Pancreas (tissue), 10 donors: ENCODE results near the gene SMIM8. TPM values are rescaled to one million over a fixed set of nuclear protein-coding genes. Genes with fewer than 3 reads are reported as not detected.

Source experiments
- ATAC-seq, 4 donors: fragments of 200-7000 bp; cut with Tn5 transposase; one replicate each; pipeline versions ENCODE4 v1.8.0 to v1.9.1; 2020; ENCODE audit warnings: mild to moderate bottlenecking in 4 of 4, moderate library complexity in 4 of 4
- DNase-seq, 6 donors: peaks; one replicate each; pipeline ENCODE4 v3.0.0-alpha.2; 2020
- FAIRE-seq: peaks from 2 replicates; lab custom pipeline; 2012; peaks lifted over from hg19 to GRCh38; lab: Jason Lieb, UNC
- H3K27ac ChIP-seq, 4 donors: fragments of 200-600 bp; sonication (generic); 1 replicate in 3 of 4; 2 replicates in 1 of 4; pipeline versions ENCODE4 v1.5.0 to v1.8.0; 2020
- H3K27me3 ChIP-seq, 4 donors: fragments of 200-600 bp; one replicate each; pipeline ENCODE4 v1.8.0; 2021
- H3K36me3 ChIP-seq, 3 donors: fragments of 200-600 bp; sonication (generic) in 1 of 3; one replicate each; pipeline versions ENCODE4 v1.5.0 to v1.8.0; 2020 to 2021
- H3K4me1 ChIP-seq, 3 donors: fragments of 200-600 bp; one replicate each; pipeline ENCODE4 v1.8.0; 2021
- H3K4me3 ChIP-seq, 4 donors: fragments of 200-600 bp; sonication (generic) in 2 of 4; one replicate each; pipeline versions ENCODE4 v1.5.0 to v1.8.0; 2020 to 2021
- H3K9me3 ChIP-seq, 4 donors: fragments of 200-600 bp; one replicate each; pipeline ENCODE4 v1.8.0; 2021
- CTCF ChIP-seq, 4 donors: fragments of 200-600 bp; sonication (generic) in 3 of 4; IDR thresholded peaks; one replicate each; pipeline versions ENCODE4 v1.5.0 to v1.8.0; 2021; ENCODE audit warnings: antibody characterized with exemption in 4 of 4
- WGBS, 2 donors: extraction: QIAGEN DNeasy Blood & Tissue Kit; methylation state at CpG; one replicate each; pipeline ENCODE4 v1.1.7; 2013; 5-methylcytosine and 5-hydroxymethylcytosine counted together
- intact Hi-C, 3 donors: fragments of 100-400 bp; cut with DNase I; formaldehyde crosslinking; loops; one replicate each; pipeline versions ENCODE4 v1.11.1 to v1.14.2; 2022
- polyA plus RNA-seq, 2 donors: library from polyadenylated mRNA; stranded (reverse); fragments of 200-250 nt; gene quantifications; one replicate each; pipeline ENCODE4 v1.2.3, GENCODE V29; 2013
- total RNA-seq, 6 donors: library from RNA; stranded (reverse); fragmentation: NEBNext Ultra II Directional in 4 of 6; extraction: Animal tissue kit (Norgen Biotek cat#: 25700) in 4 of 6; gene quantifications; one replicate each; pipeline versions ENCODE4 v1.2.1 to v1.2.4, GENCODE V29; 2021 to 2023
- donor health status: healthy with polysubstance abuse.
- donor health status: DM: no; HTN: no; CAD: no; lungs with moderate emphysema.
- donor health status: DM: no; HTN: no; CAD: no.
- donor health status: control.
- donor health status: control.
- donor health status: Bipolar disorder and iron deficiency.
- donor health status: DM: yes; HTN: yes; CAD: no.
- donor health status: DM: no; HTN: no; CAD: no.
- donor health status: DM: no; HTN: no; CAD: no.
- donor health status: DM: yes; HTN: yes; CAD: no.

SMIM8 gene
- total and polyA plus RNA-seq, 8 donors, result 2.7 to 6.4 (median 3.9) TPM

GRCh38 chr6:87373377-87373776, 51.0 kb downstream of the SMIM8 start:
- no peaks in the 10 kb centered on the region for H3K27me3 ChIP-seq
- TF ChIP-seq CTCF (IDR thresholded peaks at IDR 0.05), result no peak
- intact Hi-C loops, result no loop called here
- H3K4me1 ChIP-seq, result no peaks in the 10 kb centered on the region
- 95 to 97% methylated on average over 2 of the region's 2 CpGs for WGBS, 2 donors
- H3K9me3 ChIP-seq, result no peaks in the 10 kb centered on the region
- ATAC-seq (no peak), FAIRE-seq (no peak), DNase-seq (no peak)
- H3K4me3 ChIP-seq, result no peak overlapping the region
- no peaks in the 10 kb centered on the region for H3K36me3 ChIP-seq
- no peak overlapping the region for H3K27ac ChIP-seq

- no peaks in the 10 kb centered on the region for H3K4me1 ChIP-seq
- ATAC-seq, result no peak
- no peak overlapping the region for H3K27ac ChIP-seq
- H3K27me3 ChIP-seq, result no peaks in the 10 kb centered on the region
- intact Hi-C loops, result no loop called here
- no peak for FAIRE-seq
- no peak overlapping the region for H3K4me3 ChIP-seq
- no peaks in the 10 kb centered on the region for H3K36me3 ChIP-seq
- no peak for TF ChIP-seq CTCF (IDR thresholded peaks at IDR 0.05)
- WGBS, 2 donors, result 82 to 87% methylated on average over 2 of the region's 2 CpGs
- no peaks in the 10 kb centered on the region for H3K9me3 ChIP-seq
- no peak for DNase-seq
Measured at GRCh38 chr6:87375315-87375714, 52.9 kb downstream of the SMIM8 start.

GRCh38 chr6:87376643-87377042, 54.3 kb downstream of the SMIM8 start:
- no peak for TF ChIP-seq CTCF (IDR thresholded peaks at IDR 0.05)
- no peak for FAIRE-seq
- H3K9me3 ChIP-seq, result no peaks in the 10 kb centered on the region
- no peaks in the 10 kb centered on the region for H3K27me3 ChIP-seq
- no peak overlapping the region for H3K27ac ChIP-seq
- no peaks in the 10 kb centered on the region for H3K4me1 ChIP-seq
- H3K36me3 ChIP-seq, result no peaks in the 10 kb centered on the region
- no peak for DNase-seq
- intact Hi-C loops, result no loop called here
- H3K4me3 ChIP-seq, result no peak overlapping the region
- 94 to 98% methylated on average over 2 of the region's 2 CpGs for WGBS, 2 donors
- ATAC-seq, result no peak

GRCh38 chr6:87378947-87379346, 56.6 kb downstream of the SMIM8 start:
- no peak overlapping the region for H3K27ac ChIP-seq
- no peak overlapping the region for H3K4me3 ChIP-seq
- DNase-seq (no peak), ATAC-seq (no peak), FAIRE-seq (no peak)
- intact Hi-C loops, result no loop called here
- no peak for TF ChIP-seq CTCF (IDR thresholded peaks at IDR 0.05)
- H3K27me3 ChIP-seq, result no peaks in the 10 kb centered on the region
- no peaks in the 10 kb centered on the region for H3K9me3 ChIP-seq
- no peaks in the 10 kb centered on the region for H3K36me3 ChIP-seq
- 81 to 89% methylated on average over 4 of the region's 4 CpGs for WGBS, 2 donors
- H3K4me1 ChIP-seq, result no peaks in the 10 kb centered on the region

DNA sequence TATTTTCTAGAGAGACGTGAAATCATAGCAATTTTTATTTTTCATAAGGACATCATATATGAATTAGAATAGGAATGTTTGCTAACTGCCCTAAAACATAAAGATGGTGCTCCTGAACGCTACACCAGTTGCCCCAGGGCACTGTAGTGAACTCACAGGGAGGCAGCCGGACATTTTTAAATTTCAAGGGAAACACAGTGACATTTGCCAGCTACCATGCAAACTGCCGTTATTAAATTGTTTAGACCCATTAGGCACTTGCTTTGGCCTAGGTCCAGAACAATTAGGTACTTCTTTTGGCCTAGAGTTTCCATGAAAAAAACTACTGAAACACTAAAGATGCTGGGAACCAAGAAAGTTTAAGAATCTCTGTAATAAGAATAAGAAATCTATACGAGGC, 60.5 kb downstream of the SMIM8 start:
- WGBS, 2 donors, result 92 to 94% methylated on average over 5 of the region's 5 CpGs
- no peaks in the 10 kb centered on the region for H3K9me3 ChIP-seq
- H3K27ac ChIP-seq, result no peak overlapping the region
- H3K27me3 ChIP-seq, result no peaks in the 10 kb centered on the region
- TF ChIP-seq CTCF (IDR thresholded peaks at IDR 0.05), result no peak
- FAIRE-seq (no peak), DNase-seq (no peak), ATAC-seq (no peak)
- no peak overlapping the region for H3K4me3 ChIP-seq
- intact Hi-C loops, result no loop called here
- H3K4me1 ChIP-seq, result no peaks in the 10 kb centered on the region
- H3K36me3 ChIP-seq, result no peaks in the 10 kb centered on the region
